ENCODE data around the gene RIN2.
A peak's percentile ranks its signal among the peaks of the same experiment; 100 is the strongest.
"Not testable (repeated sequence)": the region's sequence is repeated elsewhere in the genome, so short reads cannot be mapped to it uniquely, and the experiment has no call there.

RIN2 gene

DNA sequence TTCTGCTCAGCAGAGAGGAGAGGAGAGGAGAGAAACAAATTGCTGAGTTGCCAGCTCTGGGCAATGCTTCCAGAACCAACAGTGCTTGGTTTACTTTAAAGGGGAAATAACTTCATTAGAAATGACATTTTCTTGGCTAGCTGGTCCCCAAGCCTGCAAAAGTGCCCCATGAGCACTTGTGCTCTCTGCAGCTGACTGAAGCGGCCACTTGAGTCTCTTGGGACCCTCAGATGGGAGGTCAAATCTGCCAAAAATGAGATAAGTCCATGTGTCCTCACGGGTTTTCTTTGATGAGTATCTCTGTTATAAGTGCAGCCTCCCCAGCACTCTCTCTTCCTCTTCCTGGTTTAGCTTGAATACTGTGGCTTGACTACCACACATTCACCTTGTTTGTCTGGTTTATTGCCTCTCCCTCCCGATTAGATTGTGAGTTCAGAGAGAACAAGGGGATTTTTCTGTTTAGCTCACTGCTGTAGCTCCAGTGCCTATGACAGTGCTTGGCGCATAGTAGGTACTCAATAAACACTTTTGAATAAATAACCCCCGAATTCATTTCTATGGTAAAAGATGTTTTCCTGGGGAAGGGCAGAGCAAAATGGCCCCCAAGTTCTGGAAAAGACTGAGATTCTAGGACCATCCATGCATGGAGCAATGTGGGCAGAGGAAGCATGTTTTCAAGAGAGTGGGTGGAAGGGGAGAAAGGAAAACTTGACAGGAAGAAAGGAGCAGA is 7.0 kb upstream of the RIN2 start:
- no peaks in the 10 kb centered on the region for H3K9me3 ChIP-seq (ENCODE audit: control insufficient read depth in 1 of 2, low read length in 2 of 2)
- H3K4me1 ChIP-seq (ENCODE audit: control insufficient read depth in 1 of 2, insufficient read depth in 2 of 2, low read length in 2 of 2), result peaks cover 0 to 11% of the 10 kb centered on the region in 2 donors
- no peaks in the 10 kb centered on the region for H3K27me3 ChIP-seq (ENCODE audit: low read depth, low read length)
- no peak overlapping the region for H3K4me3 ChIP-seq (ENCODE audit: low read depth in 1 of 2, low read length in 2 of 2)
- peak overlapping the region; percentile 66 for H3K27ac ChIP-seq (ENCODE audit: low read length)
- no peaks in the 10 kb centered on the region for H3K36me3 ChIP-seq (ENCODE audit: control insufficient read depth in 1 of 2, insufficient read depth in 2 of 2, low read length in 2 of 2)

DNA sequence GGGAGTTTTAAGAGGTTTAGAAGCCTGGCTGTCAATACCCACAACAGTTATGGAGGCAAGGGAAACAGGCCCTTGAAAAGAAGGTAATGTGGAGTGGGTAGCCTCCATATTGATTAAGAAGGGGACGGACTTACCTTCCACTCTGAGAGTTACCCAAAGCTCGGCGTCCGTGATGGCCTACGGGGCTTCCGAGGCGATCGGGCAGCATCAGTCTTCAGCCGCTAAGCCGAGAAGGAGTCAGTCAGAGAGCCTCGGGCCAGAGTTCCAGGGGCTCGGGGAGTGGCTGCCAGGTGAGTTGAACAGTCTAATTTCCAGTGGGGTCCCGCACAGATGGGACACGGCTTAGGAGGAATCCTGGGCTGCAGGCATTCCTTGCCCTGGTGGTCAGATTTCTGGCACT is 3.9 kb upstream of the RIN2 start:
- H3K36me3 ChIP-seq (ENCODE audit: control insufficient read depth in 1 of 2, insufficient read depth in 2 of 2, low read length in 2 of 2), result peaks cover 0 to 12% of the 10 kb centered on the region in 2 donors
- H3K4me1 ChIP-seq (ENCODE audit: control insufficient read depth in 1 of 2, insufficient read depth in 2 of 2, low read length in 2 of 2), result peaks cover 6 to 25% of the 10 kb centered on the region in 2 donors
- not testable (repeated sequence) for H3K27me3 ChIP-seq (ENCODE audit: low read depth, low read length); H3K4me3 ChIP-seq (ENCODE audit: low read depth in 1 of 2, low read length in 2 of 2); H3K9me3 ChIP-seq (ENCODE audit: control insufficient read depth in 1 of 2, low read length in 2 of 2); H3K27ac ChIP-seq (ENCODE audit: low read length)

- Histone ChIP-seq H3K4me3 (ENCODE audit: low read depth in 1 of 2, low read length in 2 of 2) (peak overlapping the region; percentile 79 to 94), H3K27ac (ENCODE audit: low read length) (peak overlapping the region; percentile 94), H3K27me3 (ENCODE audit: low read depth, low read length) (no peaks in the 10 kb centered on the region), H3K36me3 (ENCODE audit: control insufficient read depth in 1 of 2, insufficient read depth in 2 of 2, low read length in 2 of 2) (peaks cover 0 to 12% of the 10 kb centered on the region in 2 donors), H3K9me3 (ENCODE audit: control insufficient read depth in 1 of 2, low read length in 2 of 2) (no peaks in the 10 kb centered on the region), H3K4me1 (ENCODE audit: control insufficient read depth in 1 of 2, insufficient read depth in 2 of 2, low read length in 2 of 2) (peaks cover 10 to 20% of the 10 kb centered on the region in 2 donors)
Observed at GRCh38 chr20:19756761-19757486, 1.1 kb upstream of the RIN2 start.

DNA sequence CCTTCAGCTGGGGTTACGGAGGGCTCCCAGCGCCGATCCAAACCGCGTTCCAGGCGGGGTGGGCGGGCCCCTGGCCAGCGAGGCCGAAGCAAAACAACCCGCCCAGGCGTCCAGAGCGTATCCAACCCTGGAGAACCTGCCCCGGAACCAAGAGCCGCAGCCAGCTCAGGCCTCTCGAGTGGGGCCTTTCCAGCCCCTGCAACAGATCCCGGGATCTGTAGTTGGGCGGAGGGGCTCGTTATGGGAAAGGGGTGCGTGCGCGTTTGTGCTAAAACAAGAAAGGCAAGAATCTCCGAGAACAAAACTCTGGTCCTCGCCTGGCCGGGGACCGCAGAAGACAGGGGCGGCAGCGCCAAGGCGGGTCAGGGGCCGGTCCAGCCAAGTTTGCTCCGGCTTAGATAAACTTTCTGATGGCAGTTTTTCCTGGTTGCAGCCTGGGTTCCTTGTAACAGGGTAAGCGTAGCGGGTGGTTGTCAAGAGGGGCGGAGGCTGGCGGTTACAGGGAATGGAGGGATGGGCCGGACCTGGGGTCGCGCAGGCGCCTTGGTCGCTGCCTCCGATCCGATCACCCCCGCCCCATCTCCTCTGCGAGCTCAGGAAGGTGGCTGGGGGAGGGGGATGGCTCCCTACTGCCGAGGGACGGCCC is 448 bp upstream of the RIN2 start:
- Histone ChIP-seq H3K4me1 (ENCODE audit: control insufficient read depth in 1 of 2, insufficient read depth in 2 of 2, low read length in 2 of 2) (peaks cover 10 to 20% of the 10 kb centered on the region in 2 donors), H3K4me3 (ENCODE audit: low read depth in 1 of 2, low read length in 2 of 2) (peak overlapping the region; percentile 79 to 94), H3K9me3 (ENCODE audit: control insufficient read depth in 1 of 2, low read length in 2 of 2) (no peaks in the 10 kb centered on the region), H3K27ac (ENCODE audit: low read length) (peak overlapping the region; percentile 94), H3K27me3 (ENCODE audit: low read depth, low read length) (no peaks in the 10 kb centered on the region), H3K36me3 (ENCODE audit: control insufficient read depth in 1 of 2, insufficient read depth in 2 of 2, low read length in 2 of 2) (peaks cover 0 to 12% of the 10 kb centered on the region in 2 donors)

DNA sequence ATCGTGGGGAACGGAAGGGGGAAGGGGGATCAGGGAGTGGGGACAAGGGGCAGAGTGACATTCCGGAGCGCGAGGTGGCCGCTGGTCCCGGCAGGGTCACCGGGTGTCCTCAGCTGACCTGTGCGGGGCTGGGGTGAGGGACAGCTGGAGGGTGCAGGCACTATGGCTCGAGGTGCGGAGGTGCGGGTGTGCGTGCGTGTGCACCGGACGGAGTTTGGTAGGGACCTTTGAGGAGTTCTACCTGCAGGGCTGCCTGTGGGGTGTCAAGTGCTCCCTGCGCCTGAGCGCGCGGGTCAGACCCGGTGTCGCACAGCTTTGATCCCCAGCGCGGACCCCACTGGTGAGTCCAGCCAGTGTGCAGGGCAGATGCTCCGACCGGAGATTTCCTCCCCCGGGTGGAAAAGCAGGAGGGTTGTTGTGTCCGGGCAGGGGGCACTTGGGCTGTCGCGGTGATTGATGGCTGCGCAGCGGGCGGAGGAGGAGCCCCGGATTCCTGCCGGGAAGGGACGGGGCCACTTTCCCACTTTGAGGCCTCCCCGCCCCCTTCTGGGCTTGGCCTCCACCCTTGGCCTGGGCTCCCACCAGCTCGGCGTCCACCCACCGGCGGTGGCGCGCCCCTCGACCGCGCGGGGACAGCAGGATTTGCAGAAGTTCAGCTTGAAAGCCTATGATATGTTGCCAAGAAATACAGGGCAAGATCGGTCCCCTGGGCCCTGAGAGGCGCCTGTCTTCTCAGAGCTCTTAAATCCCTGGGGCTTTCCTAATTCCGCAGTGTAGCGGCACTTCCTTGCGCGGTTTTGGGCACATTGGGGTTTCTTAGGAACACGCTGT is 658 bp downstream of the RIN2 start:
- no peaks in the 10 kb centered on the region for H3K27me3 ChIP-seq (ENCODE audit: low read depth, low read length)
- peak overlapping the region; percentile 94 for H3K27ac ChIP-seq (ENCODE audit: low read length)
- peaks cover 10 to 20% of the 10 kb centered on the region in 2 donors for H3K4me1 ChIP-seq (ENCODE audit: control insufficient read depth in 1 of 2, insufficient read depth in 2 of 2, low read length in 2 of 2)
- H3K9me3 ChIP-seq (ENCODE audit: control insufficient read depth in 1 of 2, low read length in 2 of 2), result no peaks in the 10 kb centered on the region
- H3K36me3 ChIP-seq (ENCODE audit: control insufficient read depth in 1 of 2, insufficient read depth in 2 of 2, low read length in 2 of 2), result peaks cover 0 to 12% of the 10 kb centered on the region in 2 donors
- peak overlapping the region; percentile 79 to 94 for H3K4me3 ChIP-seq (ENCODE audit: low read depth in 1 of 2, low read length in 2 of 2)

GRCh38 chr20:19760371-19760721 is 2.3 kb downstream of the RIN2 start:
- peaks cover 10 to 20% of the 10 kb centered on the region in 2 donors for H3K4me1 ChIP-seq (ENCODE audit: control insufficient read depth in 1 of 2, insufficient read depth in 2 of 2, low read length in 2 of 2)
- no peaks in the 10 kb centered on the region for H3K27me3 ChIP-seq (ENCODE audit: low read depth, low read length)
- H3K27ac ChIP-seq (ENCODE audit: low read length), result no peak overlapping the region

GRCh38 chr20:19761326-19761725 is 3.3 kb downstream of the RIN2 start:
- peaks cover 0 to 12% of the 10 kb centered on the region in 2 donors for H3K36me3 ChIP-seq (ENCODE audit: control insufficient read depth in 1 of 2, insufficient read depth in 2 of 2, low read length in 2 of 2)

More at GRCh38 chr20:19760371-19760721, 2.3 kb downstream of the RIN2 start:
- peaks cover 0 to 12% of the 10 kb centered on the region in 2 donors for H3K36me3 ChIP-seq (ENCODE audit: control insufficient read depth in 1 of 2, insufficient read depth in 2 of 2, low read length in 2 of 2)
- H3K9me3 ChIP-seq (ENCODE audit: control insufficient read depth in 1 of 2, low read length in 2 of 2), result no peaks in the 10 kb centered on the region
- H3K4me3 ChIP-seq (ENCODE audit: low read depth in 1 of 2, low read length in 2 of 2), result no peak overlapping the region

DNA sequence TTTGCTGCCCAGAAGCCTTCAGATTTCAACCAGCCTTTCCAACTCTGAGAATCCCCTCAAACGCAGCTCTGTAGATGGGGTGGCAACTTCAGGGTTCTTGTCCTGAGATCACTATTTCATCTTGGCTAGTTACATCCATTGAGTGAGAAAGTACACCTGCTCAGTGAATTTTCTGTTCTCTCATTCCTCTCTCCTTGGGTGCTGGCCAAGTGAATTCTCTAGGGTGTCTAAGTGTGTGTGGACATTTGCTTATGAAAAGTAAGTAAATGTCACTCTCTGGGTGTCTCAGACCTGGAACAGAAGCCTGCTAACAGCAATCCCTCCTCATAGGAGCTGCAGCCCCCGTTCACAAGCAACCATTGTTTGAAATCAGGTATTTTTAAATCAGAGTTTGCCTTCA is 3.8 kb downstream of the RIN2 start:
- Histone ChIP-seq H3K27me3 (ENCODE audit: low read depth, low read length) (no peaks in the 10 kb centered on the region), H3K4me3 (ENCODE audit: low read depth in 1 of 2, low read length in 2 of 2) (no peak overlapping the region), H3K9me3 (ENCODE audit: control insufficient read depth in 1 of 2, low read length in 2 of 2) (no peaks in the 10 kb centered on the region), H3K4me1 (ENCODE audit: control insufficient read depth in 1 of 2, insufficient read depth in 2 of 2, low read length in 2 of 2) (peaks cover 8 to 17% of the 10 kb centered on the region in 2 donors), H3K27ac (ENCODE audit: low read length) (no peak overlapping the region), H3K36me3 (ENCODE audit: control insufficient read depth in 1 of 2, insufficient read depth in 2 of 2, low read length in 2 of 2) (peaks cover 0 to 12% of the 10 kb centered on the region in 2 donors)

More at GRCh38 chr20:19761326-19761725, 3.3 kb downstream of the RIN2 start:
- Histone ChIP-seq H3K27me3 (ENCODE audit: low read depth, low read length) (no peaks in the 10 kb centered on the region), H3K4me1 (ENCODE audit: control insufficient read depth in 1 of 2, insufficient read depth in 2 of 2, low read length in 2 of 2) (peaks cover 10 to 20% of the 10 kb centered on the region in 2 donors), H3K4me3 (ENCODE audit: low read depth in 1 of 2, low read length in 2 of 2) (no peak overlapping the region), H3K27ac (ENCODE audit: low read length) (no peak overlapping the region), H3K9me3 (ENCODE audit: control insufficient read depth in 1 of 2, low read length in 2 of 2) (no peaks in the 10 kb centered on the region)

GRCh38 chr20:19764207-19764606 is 6.1 kb downstream of the RIN2 start:
- no peak overlapping the region for H3K27ac ChIP-seq (ENCODE audit: low read length)
- H3K9me3 ChIP-seq (ENCODE audit: control insufficient read depth in 1 of 2, low read length in 2 of 2), result no peaks in the 10 kb centered on the region
- no peaks in the 10 kb centered on the region for H3K27me3 ChIP-seq (ENCODE audit: low read depth, low read length)
- H3K4me1 ChIP-seq (ENCODE audit: control insufficient read depth in 1 of 2, insufficient read depth in 2 of 2, low read length in 2 of 2), result peaks cover 5 to 6% of the 10 kb centered on the region in 2 donors
- H3K4me3 ChIP-seq (ENCODE audit: low read depth in 1 of 2, low read length in 2 of 2), result no peak overlapping the region
- H3K36me3 ChIP-seq (ENCODE audit: control insufficient read depth in 1 of 2, insufficient read depth in 2 of 2, low read length in 2 of 2), result no peaks in the 10 kb centered on the region

DNA sequence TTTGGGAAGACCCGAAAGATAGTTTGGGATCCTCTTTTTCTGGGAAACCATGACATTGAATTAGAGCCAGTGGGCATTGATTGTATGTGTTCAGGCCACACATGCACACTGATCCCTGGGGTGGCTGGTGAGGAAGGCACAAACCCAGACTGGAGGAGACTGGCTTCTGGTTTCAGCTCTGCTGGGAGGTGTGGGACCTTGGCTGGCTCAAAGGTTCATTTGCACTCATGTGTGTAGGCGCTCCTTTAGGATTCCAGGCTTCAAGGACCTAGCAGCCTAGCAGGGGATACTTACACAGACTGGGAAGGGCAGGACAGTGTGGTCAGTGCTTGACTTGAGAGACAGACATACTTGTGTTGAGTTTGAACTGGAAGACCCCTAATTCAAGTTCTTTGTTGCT is 7.2 kb downstream of the RIN2 start:
- Histone ChIP-seq H3K9me3 (ENCODE audit: control insufficient read depth in 1 of 2, low read length in 2 of 2) (no peaks in the 10 kb centered on the region), H3K27ac (ENCODE audit: low read length) (no peak overlapping the region), H3K36me3 (ENCODE audit: control insufficient read depth in 1 of 2, insufficient read depth in 2 of 2, low read length in 2 of 2) (no peaks in the 10 kb centered on the region), H3K4me1 (ENCODE audit: control insufficient read depth in 1 of 2, insufficient read depth in 2 of 2, low read length in 2 of 2) (peaks cover 0 to 3% of the 10 kb centered on the region in 2 donors), H3K4me3 (ENCODE audit: low read depth in 1 of 2, low read length in 2 of 2) (no peak overlapping the region), H3K27me3 (ENCODE audit: low read depth, low read length) (no peaks in the 10 kb centered on the region)
